T-helper 2 cell (primary cell): ENCODE results near the gene SUB1.
"Not testable (repeated sequence)": the region's sequence is repeated elsewhere in the genome, so short reads cannot be mapped to it uniquely, and the experiment has no call there.

Source experiments
- DNase-seq, 5 experiments: peaks; one replicate each; pipeline versions ENCODE4 v3.0.0 to v3.0.0-alpha.2; 2012 to 2022

The SUB1 gene

DNA sequence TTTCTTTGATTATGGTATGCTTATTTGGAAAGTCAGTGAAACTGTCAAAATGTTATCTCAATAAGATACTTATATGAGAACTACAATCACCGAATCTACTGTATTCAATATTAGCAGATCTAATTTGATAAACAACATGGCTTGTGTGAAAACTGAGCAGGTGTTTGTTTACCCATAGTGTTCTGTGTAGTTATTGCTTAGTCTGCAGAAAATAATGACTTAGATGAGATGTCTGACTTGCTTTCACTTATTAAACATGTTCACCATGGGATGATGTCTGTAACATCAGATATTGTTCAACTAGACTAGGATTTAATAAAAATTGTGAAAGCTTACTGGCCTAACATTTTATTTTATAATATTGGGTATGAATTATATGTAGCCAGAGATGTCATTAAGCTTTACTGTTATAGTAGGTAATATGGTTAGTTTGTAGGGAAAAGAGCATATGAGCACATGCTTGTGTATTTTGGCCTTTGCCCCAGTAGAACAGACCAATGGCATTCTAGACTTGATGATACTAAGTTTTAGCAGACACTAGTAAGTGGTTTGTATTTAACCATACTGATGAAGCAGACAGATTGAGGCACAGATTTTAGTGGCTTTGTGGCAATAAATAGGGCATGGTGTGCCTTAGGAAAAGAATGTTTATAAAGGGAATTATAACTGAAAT, 16.4 kb downstream of the SUB1 start:
- DNase-seq = no peak

DNA sequence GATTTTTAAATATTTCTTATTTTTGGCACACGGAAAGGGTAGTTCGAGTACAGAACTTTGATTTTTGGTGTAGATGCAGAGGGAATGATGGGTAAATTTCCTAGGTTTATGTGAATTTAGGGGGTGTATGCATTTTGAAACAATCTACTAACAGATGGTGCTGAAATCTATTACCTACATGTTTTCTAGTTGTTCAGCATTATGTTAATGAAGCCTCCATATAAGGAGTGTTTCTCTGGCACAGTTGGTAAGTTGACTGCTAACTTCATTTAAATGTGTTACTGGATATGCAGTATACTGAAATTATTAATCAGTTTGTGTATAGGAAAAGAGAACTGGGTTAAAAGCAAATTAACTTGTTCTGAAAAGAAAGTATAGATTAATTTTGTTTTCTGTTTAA, 17.5 kb downstream of the SUB1 start:
- DNase-seq = no peak

DNA sequence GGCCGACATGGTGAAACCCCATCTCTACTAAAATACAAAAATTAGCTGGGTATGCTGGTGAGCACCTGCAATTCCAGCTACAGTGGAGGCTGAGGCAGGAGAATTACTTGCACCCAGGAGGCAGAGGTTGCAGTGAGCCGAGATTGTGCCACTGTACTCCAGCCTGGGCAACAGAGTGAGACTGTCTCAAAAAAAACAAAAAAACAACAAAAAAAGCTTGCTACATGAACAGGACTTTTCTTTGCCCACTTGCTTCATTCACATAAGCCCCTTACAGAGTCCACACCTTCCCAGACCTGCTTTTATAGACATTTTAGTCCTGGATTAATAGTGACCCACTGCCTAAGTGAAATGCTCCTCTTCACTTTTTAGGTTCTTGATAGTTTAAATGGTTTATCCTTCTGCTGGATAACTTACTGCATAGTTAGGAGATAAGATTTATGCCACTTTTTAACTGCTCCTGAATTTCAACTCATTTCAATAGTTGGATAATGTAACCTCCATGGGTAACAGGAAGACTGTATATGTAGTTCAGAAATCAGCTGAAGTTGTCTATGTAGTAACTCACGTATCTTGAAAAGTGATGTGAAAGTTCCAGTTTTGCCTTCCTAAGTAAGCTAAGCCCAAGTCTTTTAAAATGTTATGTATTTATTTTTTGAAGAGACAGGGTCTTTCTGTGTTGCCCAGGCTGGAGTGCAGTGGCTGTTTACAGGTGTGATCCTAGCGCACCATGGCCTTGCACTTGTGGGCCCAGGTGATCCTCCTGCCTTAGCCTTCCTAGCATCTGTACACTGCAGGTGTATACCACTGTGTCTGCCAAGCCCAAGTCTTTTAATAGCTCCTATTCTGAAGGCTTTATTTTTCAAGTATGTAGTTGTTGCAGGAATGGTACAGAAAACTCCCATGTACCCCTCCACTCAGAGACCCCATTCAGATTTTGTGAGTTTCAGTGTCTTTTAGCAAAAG, 19.7 kb downstream of the SUB1 start:
- DNase-seq = no peak

DNA sequence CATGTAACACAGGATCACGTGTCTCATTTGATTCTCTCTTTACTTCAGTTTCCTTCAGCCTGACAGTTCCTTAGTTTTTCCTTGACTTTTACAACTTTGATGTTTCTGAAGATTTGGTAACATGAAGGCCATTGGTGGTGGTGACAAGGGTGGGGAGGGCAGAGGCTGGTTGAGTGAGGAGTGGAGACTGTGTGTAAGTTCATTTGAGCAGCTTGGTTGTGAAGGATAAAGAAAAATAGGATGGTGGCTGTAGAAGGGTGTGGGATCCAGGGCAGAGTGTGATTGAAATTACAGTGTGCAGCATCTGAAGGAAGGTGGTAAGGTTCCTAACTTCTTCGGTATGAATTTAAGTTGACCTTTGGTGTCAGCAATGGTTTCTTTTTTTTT, 20.4 kb downstream of the SUB1 start:
- no peak for DNase-seq

DNA sequence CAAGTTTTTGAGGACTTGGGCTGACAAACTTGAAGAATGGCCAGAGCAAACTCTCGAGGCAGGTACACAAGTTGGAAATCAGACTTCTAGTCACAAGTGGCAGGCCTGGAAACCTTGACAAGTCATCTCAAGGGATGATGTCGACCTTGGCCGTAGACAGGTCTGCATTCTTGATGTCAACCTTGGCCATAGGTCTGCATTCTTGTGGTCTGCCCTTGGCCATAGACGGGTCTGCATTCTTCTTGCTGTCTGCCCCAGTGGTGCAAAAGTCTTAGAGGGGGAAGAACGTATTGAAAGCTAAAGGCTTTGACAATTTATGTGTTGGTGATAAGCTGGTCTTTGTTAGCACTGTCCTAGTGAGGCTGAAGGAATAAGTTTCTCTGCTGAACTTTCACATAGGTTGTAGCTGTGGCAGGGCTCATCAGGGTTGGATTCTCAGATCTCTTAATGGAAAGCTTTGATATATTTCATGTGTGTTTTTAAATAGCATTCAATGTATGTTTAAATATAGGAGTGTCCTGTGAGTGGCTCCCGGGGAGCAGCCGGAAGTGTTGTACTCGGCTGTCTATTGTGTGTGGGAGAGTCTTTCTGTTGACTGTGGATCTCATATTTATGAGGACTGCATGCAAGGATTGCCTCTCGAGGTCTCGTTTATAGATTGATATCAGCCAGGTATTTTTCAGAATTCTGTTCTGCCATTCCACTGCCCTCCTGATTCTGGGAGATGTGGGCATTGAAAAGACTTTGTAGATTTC, 27.0 kb downstream of the SUB1 start:
- DNase-seq = no peak

DNA sequence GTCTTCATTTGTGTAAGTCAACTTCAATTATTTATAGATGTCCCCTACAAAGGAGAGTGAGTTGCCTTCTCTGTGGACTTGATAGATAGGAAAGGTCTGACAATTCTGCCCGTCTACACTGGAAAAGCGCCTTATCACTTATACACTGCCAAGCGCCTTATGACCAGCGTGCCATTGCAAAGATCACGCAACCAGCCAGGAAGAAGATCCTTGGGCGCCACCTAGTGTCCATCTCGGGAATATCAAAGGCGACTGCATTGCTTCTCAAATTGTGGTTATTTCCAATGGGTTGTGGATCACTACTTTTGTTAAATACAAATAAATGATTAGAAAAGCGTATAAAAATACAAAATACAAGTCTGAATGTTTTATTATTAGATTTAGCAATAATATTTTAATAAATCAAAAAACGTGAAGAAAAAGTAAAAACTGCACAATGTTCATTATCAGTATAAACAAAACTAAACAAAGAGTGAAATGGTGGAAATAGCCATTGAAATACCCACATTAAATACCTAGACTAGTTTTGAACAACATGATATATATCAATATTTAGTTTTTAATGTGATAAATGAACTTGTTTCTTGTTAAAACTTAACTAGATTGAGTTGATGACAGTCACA, 27.8 kb downstream of the SUB1 start:
- peak; percentile 50 to 82 (median 71) for DNase-seq

DNA sequence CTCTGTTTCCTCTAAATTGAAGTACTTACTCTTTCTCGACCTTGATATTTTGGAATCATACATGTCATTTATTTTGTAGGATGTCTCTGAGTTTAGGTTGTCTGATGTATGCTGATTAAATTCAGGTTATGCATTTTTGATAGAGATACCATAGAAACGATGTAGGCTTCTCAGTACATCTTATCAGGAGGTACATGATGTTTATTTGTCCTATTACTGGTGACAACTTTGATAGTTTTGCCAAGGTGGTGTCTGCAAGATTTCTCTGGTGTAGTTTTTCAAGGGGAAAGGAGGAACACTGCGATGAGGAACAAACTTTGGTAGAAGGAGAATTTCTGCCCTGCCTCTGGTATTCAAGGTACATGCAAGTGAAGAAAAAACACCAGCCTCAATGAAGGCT, 29.9 kb downstream of the SUB1 start:
- no peak for DNase-seq

DNA sequence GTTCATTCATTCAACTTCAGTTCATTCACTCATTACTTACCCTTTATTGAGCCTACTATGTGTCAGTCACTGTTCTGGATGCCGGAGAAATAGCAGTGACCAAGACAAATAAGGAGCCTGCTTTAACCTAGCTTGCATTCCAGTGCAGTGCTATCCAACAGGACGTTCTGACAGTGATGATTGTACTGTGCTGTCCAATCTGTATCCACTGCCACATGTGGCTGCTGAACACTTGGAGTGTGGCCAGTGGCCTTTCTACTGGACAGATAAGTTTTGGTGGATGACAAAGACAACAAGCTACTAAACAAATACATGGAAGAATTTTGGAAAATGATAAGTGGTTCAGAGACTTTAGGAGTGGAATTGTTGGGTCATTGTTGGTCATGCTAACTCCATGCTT, 33.6 kb downstream of the SUB1 start:
- DNase-seq = no peak

DNA sequence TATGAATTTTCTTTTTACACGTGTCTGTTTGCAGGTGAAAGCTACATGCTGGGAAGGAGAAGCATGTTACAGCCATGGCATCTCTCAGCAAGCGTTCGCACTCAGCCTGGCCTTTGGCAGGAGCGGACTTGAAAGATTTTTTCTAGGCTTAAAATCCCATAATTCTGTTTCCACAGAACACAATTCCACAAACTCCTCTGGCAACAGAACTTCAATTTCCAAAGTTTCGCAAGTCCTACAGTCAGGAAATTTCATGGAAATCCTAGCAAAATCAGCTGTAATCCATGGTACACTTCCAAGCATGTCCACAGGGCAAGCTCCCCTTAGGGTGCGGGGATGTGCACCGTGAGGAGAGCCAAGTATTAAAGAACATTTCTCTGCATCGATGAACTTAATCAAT, 35.9 kb downstream of the SUB1 start:
- no peak for DNase-seq

DNA sequence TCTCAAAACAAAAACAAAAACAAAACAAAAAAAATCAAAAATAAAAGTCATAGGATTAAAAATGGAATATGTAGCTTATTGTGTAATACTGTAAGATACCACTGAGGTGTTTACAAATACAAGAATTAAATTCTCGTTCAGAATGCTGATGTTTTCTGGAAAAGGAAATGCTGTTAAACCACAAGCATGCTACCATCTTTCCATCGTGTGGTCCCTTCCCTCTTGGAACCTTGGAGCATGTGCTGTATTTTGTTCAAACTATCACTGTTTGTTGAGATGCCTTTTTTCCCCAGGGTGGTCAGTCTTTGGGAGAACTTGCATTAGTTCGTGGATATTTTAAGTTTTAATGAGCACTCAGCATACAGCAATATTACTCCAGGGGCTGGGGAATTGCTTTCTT, 39.7 kb downstream of the SUB1 start:
- DNase-seq = no peak

DNA sequence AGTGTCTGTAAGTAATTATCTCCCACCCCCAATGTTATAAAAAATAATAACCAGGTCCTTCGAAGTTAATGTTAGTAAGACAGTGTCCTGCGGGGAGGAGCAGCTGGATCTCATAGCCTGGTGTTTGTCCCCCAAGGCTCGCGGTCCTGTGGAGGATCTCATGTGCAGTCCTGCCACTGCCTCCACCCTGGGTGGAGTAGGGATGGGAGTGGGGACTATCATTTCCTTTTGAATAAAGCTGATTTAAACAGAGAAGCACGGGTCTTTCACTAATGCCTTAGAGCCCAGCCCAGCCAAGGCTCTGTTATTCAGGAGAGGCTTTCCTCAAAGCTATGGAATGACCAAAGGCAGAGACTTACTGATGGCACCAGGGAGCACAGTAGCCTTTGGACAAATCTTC, 40.2 kb downstream of the SUB1 start:
- no peak for DNase-seq

DNA sequence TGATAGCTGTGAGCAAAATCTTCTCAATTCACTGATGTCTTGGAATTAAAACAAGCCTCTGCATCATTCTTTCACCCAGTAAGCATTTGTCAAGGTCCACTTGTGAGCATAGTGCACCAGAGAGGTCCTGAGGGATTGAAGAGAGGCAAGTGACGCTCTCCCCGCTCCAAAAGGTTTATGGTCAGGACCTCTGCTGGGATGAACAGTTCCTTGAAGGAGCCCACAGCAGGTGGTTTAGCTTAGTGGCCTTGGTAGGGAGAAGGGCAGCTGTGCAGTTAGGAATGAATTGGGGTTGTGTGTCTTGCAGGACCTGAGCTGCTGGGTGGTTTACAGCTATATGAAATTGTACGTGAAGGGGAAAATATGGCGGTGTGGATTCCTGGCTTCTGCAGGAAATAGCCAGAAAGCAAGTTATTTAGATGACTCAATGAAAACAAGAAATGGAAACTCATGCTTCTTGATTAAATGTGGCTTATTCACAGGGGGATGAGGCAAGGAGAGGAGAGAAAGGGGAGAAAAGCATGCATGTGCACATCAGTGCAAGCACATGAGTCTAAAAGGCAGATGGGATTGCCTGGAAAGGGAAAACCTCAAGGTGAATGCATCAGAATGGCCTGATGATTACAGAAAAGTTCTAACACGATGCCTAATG, 42.0 kb downstream of the SUB1 start:
- no peak for DNase-seq

DNA sequence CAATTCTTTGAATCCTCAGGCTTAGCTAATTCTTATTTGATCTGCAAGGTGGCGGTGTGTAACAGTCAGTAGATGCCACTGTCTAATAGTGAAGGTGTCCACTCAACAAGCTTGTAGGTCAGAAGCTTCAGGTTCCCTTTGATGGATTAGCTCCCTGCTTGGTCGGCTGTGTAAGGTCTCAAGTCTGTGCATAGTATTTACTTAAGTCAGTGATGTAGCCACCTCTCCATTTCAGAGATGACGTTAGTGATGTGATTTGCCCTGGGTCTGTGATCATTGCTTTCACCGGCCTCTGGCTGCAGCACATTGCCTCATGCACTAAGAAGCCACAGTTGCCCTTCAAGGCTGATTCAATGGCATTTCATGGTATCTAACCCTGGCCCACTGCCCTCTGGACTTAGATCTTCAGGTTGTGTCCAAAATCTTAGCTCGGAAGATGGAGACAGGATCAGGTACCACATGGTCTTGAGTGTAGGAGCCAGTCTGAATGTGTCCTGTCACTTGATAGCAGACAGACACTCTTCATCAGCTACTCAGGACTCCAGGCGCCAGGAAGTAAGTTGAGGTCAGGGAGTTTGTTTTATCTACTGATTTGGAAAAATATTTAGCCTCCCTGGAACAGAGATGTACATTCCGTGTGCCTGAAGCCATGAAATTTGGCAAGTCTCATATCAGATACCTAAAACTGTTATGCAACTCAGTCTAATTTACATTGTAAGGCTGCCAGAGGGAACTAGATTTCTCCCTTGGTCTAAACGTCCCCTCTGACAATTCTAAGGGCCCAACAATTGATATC, 42.9 kb downstream of the SUB1 start:
- DNase-seq = no peak

DNA sequence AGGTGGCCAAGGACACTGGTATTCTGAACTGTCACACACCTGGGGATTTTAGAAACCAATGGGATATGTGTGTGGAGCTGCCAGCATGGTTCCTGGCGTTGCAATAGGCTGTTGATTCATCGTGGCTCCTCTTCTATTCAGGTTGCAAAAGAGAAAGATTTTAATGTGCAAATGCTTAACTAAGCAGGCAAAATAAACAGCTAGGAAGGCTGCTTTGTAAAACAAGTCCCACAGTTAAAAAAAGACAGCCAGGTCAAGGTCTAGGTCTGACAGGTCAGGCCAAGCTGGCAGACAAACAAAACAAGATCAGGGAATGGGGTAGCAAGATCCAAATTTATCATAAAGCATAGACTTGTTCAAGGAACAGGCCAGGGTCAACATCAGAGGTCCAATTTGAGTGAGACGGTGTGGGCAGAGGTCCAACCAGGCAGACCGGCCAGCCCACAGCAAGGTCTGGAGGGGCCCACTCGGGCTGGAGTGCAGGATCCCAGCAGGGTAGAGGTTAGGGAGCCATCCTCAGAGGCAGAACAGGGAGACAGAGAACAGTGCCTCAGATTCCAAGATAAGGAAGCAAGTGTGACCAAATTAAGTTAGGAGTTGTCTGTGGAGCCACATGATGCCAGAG, 45.6 kb downstream of the SUB1 start:
- no peak for DNase-seq

DNA sequence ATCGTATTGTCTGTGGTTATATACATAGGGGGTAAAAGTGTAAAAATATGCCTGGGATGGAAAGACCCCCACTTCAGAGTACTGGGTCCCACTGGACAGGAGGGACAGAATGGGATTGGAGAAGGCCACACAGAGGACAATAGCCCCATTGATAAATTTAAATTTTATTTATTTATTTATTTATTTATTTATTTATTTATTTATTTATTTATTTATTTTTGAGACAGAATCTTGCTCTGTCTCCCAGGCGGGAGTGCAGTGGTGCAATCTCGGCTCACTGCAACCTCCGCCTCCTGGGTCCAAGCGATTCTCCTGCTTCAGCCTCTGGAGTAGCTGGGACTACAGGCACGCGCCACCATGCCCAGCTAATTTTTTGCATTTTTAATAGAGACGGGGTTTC, 47.7 kb downstream of the SUB1 start:
- DNase-seq = not testable (repeated sequence)

DNA sequence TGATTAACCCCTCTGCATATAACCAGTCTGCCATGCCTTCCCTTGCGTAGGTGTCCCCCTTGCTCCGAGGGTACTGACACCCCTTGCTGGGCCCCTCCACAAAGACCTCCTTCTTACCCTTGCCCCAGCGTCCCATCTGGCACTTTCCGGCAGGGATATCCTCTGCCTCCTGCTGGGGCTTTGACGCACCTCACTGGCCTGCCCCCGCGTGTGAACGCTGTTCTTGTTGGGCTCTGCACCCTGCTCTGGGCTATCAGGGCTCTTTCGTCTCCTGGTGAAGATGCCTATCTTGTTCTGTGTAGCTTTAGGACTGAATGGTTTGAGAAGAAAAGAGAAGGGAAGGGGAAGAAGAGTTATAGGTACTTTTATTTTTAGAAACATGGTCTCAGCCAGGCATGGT, 53.0 kb downstream of the SUB1 start:
- DNase-seq = no peak

DNA sequence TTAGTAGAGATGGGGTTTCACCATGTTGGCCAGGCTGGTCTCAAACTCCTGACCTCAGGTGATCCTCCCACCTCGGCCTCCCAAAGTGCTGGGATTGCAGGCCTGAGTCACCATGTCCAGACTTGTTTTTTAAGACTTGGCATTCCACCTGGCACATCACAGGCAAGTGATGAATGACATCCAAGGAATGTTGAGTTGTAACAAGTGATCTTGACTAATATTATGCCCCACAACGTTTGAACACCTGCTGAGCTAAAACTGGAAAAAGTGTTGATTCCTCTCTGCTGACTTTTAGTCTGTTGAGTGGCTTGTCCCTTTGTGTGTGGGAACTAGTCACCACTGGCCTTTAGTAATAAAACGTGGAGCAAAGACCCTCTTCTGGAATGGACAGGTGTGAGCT, 54.6 kb downstream of the SUB1 start:
- DNase-seq = no peak

DNA sequence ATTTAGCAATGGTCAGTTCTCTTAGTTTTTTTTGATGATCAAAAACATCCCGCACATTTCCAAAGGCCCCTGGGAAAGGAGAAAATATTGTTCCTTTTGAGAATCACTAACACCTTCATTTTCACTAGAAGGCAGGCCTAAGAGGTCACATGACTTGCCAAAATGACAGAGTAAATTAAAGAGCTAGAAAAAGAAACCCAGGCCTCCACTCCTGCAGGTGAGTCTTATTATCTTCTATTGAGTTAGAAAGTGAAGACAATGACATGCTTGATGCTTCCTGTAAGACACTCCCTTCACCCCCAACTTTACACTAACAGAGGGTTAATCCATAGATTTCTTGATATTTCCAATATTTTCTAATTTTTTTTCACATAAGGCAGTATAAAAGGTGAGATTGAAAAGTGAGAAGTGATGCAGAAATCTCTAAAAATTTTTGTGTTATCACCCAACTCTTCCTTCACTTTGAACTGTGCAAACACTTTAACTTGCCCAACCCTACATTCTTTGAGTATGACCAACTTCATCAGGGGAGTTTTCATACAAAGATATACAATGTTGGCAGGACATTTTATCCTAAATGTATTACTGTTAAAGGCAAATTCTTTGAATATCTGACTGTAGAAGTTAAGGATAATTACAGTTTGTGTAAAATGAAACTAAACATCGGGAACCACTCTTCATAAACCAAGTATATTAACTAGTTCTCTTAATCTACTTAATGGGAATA, 57.1 kb downstream of the SUB1 start:
- DNase-seq = no peak

DNA sequence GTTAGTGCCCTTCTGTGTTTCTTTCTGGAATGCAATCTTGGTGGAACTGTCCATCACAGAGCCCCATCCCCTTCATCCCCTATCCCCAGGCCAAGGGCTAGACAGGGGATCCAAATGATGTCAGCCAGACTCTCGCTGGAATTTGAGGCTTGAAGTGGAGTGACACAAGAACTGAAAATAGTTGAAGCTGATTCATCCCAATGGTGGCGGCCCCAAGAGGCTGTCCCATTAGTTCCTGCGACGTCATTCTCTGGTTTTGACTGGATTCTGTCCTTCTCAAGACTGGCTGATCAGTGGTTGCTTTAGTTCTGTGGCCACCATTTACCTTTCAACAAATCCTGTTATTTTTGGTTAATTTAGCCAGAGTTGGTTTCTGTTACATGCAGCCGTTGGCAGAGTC, 59.9 kb downstream of the SUB1 start:
- no peak for DNase-seq
